NCI-H1417 (cell line): ENCODE results near the gene AGTPBP1.
"Not testable (repeated sequence)": the region's sequence is repeated elsewhere in the genome, so short reads cannot be mapped to it uniquely, and the experiment has no call there.

Experiments
- DNase-seq, 3 experiments: peaks; one replicate each; lab custom pipeline; 2025; lab: John Stamatoyannopoulos, UW

The AGTPBP1 gene, protein sequence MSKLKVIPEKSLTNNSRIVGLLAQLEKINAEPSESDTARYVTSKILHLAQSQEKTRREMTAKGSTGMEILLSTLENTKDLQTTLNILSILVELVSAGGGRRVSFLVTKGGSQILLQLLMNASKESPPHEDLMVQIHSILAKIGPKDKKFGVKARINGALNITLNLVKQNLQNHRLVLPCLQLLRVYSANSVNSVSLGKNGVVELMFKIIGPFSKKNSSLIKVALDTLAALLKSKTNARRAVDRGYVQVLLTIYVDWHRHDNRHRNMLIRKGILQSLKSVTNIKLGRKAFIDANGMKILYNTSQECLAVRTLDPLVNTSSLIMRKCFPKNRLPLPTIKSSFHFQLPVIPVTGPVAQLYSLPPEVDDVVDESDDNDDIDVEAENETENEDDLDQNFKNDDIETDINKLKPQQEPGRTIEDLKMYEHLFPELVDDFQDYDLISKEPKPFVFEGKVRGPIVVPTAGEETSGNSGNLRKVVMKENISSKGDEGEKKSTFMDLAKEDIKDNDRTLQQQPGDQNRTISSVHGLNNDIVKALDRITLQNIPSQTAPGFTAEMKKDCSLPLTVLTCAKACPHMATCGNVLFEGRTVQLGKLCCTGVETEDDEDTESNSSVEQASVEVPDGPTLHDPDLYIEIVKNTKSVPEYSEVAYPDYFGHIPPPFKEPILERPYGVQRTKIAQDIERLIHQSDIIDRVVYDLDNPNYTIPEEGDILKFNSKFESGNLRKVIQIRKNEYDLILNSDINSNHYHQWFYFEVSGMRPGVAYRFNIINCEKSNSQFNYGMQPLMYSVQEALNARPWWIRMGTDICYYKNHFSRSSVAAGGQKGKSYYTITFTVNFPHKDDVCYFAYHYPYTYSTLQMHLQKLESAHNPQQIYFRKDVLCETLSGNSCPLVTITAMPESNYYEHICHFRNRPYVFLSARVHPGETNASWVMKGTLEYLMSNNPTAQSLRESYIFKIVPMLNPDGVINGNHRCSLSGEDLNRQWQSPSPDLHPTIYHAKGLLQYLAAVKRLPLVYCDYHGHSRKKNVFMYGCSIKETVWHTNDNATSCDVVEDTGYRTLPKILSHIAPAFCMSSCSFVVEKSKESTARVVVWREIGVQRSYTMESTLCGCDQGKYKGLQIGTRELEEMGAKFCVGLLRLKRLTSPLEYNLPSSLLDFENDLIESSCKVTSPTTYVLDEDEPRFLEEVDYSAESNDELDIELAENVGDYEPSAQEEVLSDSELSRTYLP

GRCh38 chr9:85741875-85742596 is at the start of gene AGTPBP1:
Gene AGTPBP1, minus strand, starts transcription at chr9:85741954. Its CDS starts 29,421 bp downstream, at chr9:85712533.
- peak; percentile 91 to 99 (median 98) for DNase-seq

GRCh38 chr9:85786116-85786515 is 44.4 kb upstream of the AGTPBP1 start:
- DNase-seq: not testable (repeated sequence)

DNA sequence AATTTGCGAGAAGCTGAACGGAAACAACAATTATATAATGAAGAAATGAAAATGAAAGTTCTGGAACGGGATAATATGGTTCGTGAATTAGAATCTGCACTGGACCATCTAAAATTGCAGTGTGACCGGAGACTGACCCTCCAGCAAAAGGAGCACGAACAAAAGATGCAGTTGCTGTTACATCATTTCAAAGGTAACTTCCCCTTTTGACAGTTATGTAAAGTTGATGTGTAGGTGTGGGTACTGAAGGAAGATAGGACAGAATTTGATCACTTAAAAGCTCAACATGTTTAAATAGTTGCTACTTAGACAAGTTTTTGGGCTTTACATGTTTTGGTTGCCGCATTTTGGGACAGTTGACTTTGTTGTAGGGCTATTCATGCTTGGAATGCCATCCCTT is 32.1 kb upstream of the AGTPBP1 start:
- DNase-seq: not testable (repeated sequence)

DNA sequence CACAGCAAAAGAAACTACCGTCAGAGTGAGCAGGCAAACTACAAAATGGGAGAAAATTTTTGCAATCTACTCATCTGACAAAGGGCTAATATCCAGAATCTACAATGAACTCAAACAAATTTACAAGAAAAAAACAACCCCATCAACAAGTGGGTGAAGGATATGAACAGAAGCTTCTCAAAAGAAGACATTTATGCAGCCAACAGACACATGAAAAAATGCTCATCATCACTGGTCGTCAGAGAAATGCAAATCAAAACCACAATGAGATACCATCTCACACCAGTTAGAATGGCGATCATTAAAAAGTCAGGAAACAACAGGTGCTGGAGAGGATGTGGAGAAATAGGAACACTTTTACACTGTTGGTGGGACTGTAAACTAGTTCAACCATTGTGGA is 20.0 kb upstream of the AGTPBP1 start:
- DNase-seq: not testable (repeated sequence)

- DNase-seq: not testable (repeated sequence)
Measured at GRCh38 chr9:85757716-85758115, 16.0 kb upstream of the AGTPBP1 start.

- DNase-seq: not testable (repeated sequence)
Measured at GRCh38 chr9:85756216-85756615, 14.5 kb upstream of the AGTPBP1 start.

DNA sequence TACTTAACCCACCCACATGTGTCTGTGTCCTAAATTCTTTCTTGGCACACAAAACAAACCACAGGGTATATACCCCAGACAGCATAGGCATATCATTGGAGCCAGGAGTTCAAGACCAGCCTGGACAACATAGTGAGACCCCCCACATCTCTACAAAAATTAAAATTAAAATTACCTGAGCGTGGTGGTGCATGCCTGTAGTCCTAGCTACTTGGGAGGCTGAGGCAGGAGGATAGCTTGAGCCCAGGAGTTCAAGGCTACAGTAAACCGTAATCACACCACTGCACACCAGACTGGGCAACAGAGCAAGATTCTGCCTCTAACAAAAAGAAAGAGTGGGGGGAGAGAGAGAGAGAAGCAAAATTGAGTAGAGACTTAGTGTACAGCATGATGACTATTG is 4.6 kb upstream of the AGTPBP1 start:
- DNase-seq: no peak

- DNase-seq: no peak
Measured at GRCh38 chr9:85745203-85745602, 3.4 kb upstream of the AGTPBP1 start.

DNA sequence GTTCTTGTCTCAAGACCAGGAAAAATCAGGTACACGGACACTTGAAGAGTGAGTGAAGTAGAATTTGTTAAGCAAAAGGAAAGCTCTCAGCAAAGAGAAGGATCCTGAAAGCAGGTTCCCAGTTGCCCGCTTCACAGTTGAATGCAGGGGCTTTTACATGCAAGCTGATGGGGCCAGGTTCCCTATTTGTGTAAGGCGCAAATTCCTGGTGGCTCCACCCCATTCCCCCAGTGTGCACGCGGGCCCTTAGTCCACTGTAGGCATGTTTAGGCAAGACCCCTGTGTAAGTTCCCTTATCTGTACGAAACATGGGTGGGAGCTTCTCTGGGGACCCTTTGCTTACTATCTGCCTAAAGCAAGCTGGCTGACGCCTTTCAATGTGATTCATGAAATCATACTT is 2.7 kb upstream of the AGTPBP1 start:
- DNase-seq: no peak

GRCh38 chr9:85743275-85744128 is 1.7 kb upstream of the AGTPBP1 start:
- DNase-seq: peak; percentile 9 to 69 (median 56)

GRCh38 chr9:85742597-85742936 is 813 bp upstream of the AGTPBP1 start:
- DNase-seq: no peak

DNA sequence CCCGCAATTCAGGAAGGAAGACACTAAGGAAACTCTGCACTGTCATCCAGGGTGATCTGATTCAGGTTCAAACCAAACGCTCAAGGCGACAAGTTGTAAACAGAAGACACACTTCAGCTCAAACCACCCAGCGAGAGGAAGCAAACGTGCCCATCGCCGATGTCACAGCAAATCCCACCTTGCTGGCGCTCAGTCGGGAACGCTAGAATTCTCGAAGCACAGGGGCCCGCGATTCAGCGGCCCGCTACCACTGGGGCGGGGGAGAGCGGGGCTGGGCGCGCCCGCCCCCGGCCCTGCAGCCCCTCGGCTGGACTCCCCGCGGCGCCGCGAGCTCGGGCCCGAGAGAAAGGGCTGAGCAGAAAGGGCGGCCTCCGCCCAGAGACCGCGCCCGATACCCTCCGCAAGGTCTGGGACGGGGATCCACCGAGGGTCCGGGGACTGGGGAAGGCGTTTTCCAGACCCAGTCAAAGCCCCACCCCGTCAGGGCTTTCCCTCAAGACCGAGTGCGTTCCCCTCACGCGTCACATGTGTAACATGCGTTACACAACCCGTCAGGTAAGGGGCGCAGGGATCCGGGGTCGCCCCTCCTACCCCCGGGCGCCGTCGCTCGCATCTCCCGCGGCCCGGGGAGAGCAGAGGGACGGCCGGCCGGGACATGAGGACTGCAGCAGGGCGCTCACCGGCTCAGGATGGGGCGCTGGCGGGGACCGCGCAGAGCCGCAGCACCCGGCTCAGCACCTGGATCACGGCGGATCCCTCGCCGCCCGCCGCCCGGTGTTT is 469 bp downstream of the AGTPBP1 start:
- peak; percentile 13 to 94 (median 88) for DNase-seq

DNA sequence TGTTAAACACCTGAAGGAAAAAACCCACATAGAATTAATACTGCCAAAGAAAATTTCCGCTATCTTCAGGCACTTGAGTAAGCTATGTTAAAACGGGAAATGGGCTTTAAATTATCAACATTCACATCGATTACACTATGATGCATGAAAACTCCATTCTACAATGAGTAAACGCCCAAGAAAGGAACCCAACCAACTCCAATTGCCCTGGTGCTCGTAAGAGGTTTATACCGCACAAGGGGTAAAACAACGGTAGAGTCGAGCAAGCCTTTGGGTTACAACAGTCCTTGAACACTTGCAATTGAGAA is 1.0 kb downstream of the AGTPBP1 start:
- DNase-seq: no peak

DNA sequence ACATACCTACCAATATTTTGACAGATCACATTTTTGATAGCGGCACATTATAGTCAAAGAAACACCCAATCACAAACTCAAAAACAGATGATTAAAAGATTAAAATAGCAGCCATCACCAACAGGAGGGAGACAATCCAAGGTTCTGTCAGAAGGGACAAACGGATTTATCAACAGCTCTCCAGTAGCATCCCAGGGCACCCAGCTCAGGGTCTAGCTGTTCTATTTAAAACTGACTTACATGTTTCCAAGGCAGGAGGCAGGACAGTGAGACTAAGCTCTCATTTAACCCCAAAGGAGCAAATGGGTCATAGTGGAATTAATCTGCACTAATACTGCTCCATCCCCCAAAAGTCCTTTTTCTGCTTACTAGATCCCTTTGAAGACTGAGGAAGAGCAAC is 3.2 kb downstream of the AGTPBP1 start:
- DNase-seq: no peak

GRCh38 chr9:85737671-85738070 is 4.1 kb downstream of the AGTPBP1 start:
- DNase-seq: no peak

DNA sequence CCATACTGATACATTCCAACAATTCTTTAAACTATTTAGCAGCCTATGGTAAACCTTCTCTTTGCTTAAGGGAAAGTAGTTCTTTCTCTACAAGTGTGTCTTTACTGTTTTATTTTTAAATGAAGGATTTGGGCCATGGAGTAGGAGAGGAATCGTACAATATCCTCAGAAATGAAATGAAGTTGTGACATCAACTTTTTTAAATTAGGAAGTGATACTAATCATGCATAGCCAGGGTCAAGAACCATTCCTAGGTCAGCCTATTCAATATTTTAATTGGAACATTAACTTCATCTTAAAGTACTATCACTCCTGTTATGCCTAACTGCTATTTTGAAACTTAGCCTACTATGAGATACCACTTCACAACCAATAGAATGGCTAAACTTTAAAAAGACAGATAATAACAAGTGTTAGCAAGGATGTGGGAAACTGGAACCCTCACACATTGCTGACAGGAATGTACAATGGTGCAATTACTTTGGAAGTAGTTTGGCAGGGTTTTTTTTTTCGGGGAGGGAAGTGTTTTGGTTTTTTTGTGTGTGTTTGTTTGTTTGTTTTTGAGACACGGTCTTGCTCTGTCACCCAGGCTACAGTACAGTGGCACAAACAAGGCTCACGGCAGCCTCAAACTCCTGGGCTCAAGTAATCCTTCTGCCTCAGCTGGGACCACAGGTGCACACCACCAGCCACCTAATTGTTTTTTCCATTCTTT is 10.7 kb downstream of the AGTPBP1 start:
- DNase-seq: no peak

GRCh38 chr9:85729882-85730281 is 11.9 kb downstream of the AGTPBP1 start:
- DNase-seq: no peak

DNA sequence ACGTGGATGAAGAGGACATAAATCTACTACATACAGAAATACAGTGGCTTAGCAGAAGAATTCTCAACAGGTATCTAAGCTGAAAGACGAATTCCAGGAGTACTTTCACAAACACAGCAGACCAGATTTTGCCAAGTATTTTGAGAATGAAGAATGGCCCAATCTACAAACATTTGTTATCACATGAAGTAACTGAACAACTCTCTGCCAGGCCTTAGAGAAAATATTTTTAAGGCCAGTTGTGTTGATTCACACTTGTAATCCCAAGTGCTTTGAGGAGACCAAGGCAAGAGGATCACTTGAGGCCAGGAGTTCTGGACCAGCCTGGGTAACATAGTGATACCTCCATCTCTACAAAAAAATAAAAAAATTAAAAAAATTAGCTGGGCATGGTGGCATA is 14.3 kb downstream of the AGTPBP1 start:
- DNase-seq: no peak

DNA sequence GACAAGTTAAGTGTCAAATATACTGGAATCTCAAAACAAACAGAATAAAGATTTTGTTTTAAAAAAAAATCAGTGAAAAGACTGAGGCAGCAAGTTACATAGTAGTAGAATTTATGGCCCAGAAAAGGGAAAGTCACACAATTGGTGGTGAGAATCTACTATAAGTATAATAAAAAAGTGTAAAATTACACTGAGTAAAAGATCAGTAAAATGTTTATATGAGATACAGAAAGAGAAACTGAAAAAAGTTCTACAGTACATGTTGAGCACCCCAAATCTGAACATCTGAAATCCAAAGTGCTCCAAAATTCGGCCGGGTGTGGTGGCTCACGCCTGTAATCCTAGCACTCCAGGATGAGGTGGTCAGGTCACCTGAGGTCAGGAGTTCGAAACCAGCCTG is 15.0 kb downstream of the AGTPBP1 start:
- DNase-seq: no peak
